Stomach (tissue), 4 donors: ENCODE data around the gene HSFY1.
"Not testable (repeated sequence)": the region's sequence is repeated elsewhere in the genome, so short reads cannot be mapped to it uniquely, and the experiment has no call there.

Experiments used
- CTCF ChIP-seq, 7 experiments: fragments of 450-650 bp in 4 of 7; fragments of 200-600 bp in 3 of 7; sonication (generic) in 3 of 7; IDR thresholded peaks; one replicate each; pipeline ENCODE4 v1.5.1; 2016 to 2019; ENCODE audit warnings: antibody characterized with exemption in 7 of 7, control low read depth in 2 of 7, mild to moderate bottlenecking in 1 of 7
- EP300 ChIP-seq: sonication (generic); formaldehyde crosslinking; IDR thresholded peaks from one replicate; pipeline ENCODE4 v1.6.1; 2017; ENCODE audit warnings: antibody characterized with exemption
- POLR2A ChIP-seq, 4 donors: fragments of 450-650 bp; IDR thresholded peaks; one replicate each; pipeline ENCODE4 v1.6.1; 2016; ENCODE audit warnings: antibody characterized with exemption in 4 of 4, control low read depth in 2 of 4, mild to moderate bottlenecking in 1 of 4, moderate library complexity in 1 of 4
- POLR2AphosphoS5 ChIP-seq, 3 donors: sonication (generic); formaldehyde crosslinking; IDR thresholded peaks; one replicate each; pipeline ENCODE4 v1.6.1; 2016; ENCODE audit warnings: antibody characterized with exemption in 3 of 3

- not testable (repeated sequence) for TF ChIP-seq CTCF (IDR thresholded peaks at IDR 0.05); POLR2A (IDR thresholded peaks at IDR 0.05); POLR2AphosphoS5 (IDR thresholded peaks at IDR 0.05); EP300
Observed at GRCh38 chrY:18538952-18539351, 7.6 kb upstream of the HSFY1 start.
